CD4-positive, alpha-beta T cell (primary cell): ENCODE data around the gene CST4. TPM values are rescaled to one million over a fixed set of nuclear protein-coding genes. Genes with fewer than 3 reads are reported as not detected.

Experiments
- ATAC-seq: fragments of 200-7000 bp; cut with Tn5 transposase; one replicate; pipeline ENCODE4 v1.10.0; 2022; ENCODE audit warnings: mild to moderate bottlenecking; ENCODE audit not compliant: poor library complexity
- CTCF ChIA-PET: fragments of 350-600 bp; sonication (Branson Sonifier 250); formaldehyde crosslinking; loops from one replicate; lab custom pipeline; 2021; ENCODE audit warnings: antibody characterized with exemption, inconsistent platforms; lab: Charles Lee
- POLR2A ChIA-PET: fragments of 350-600 bp; sonication (Branson Sonifier 250); formaldehyde crosslinking; loops from one replicate; lab custom pipeline; 2021; ENCODE audit warnings: antibody characterized with exemption, inconsistent platforms; lab: Charles Lee
- DNase-seq, 14 experiments: peaks; one replicate each; pipeline ENCODE4 v3.0.0-alpha.2; 2013 to 2020; ENCODE audit warnings: mixed read lengths in 2 of 14
- H3K27ac ChIP-seq, 2 donors: one replicate each; pipeline versions ENCODE4 v1.5.1 to v1.7.0; 2013; ENCODE audit warnings: low read length in 2 of 2, low read depth in 1 of 2, mild to moderate bottlenecking in 1 of 2
- H3K27me3 ChIP-seq, 2 experiments: 1 replicate in 1 of 2; 2 replicates in 1 of 2; pipeline versions ENCODE4 v1.6.1 to v1.7.0; 2013; ENCODE audit warnings: low read length in 2 of 2, control low read depth in 1 of 2, mild to moderate bottlenecking in 1 of 2, moderate library complexity in 1 of 2; ENCODE audit not compliant: insufficient read depth in 2 of 2, control insufficient read depth in 1 of 2
- H3K36me3 ChIP-seq: one replicate; pipeline ENCODE4 v1.6.1; 2013; ENCODE audit warnings: low read length, control low read depth; ENCODE audit not compliant: insufficient read depth
- H3K4me1 ChIP-seq: one replicate; pipeline ENCODE4 v1.6.1; 2013; ENCODE audit warnings: low read length, control low read depth; ENCODE audit not compliant: insufficient read depth
- H3K4me3 ChIP-seq: one replicate; pipeline ENCODE4 v1.5.1; 2013; ENCODE audit warnings: mild to moderate bottlenecking, low read length, moderate library complexity
- H3K9me3 ChIP-seq, 2 experiments: 1 replicate in 1 of 2; 2 replicates in 1 of 2; pipeline versions ENCODE4 v1.6.1 to v1.7.0; 2013; ENCODE audit warnings: low read length in 2 of 2, mild to moderate bottlenecking in 2 of 2, control low read depth in 1 of 2, moderate library complexity in 1 of 2; ENCODE audit not compliant: control insufficient read depth in 1 of 2, insufficient read depth in 1 of 2
- H3K27ac Mint-ChIP-seq: one replicate; pipeline ENCODE4 v1.8.0; 2020; ENCODE audit warnings: mixed read lengths
- H3K27me3 Mint-ChIP-seq: one replicate; pipeline ENCODE4 v1.8.0; 2021; ENCODE audit warnings: mixed read lengths
- H3K36me3 Mint-ChIP-seq: one replicate; pipeline ENCODE4 v1.8.0; 2021; ENCODE audit warnings: low read depth, mixed read lengths
- H3K4me1 Mint-ChIP-seq: one replicate; pipeline ENCODE4 v1.8.0; 2021; ENCODE audit warnings: low read depth, mixed read lengths
- H3K4me3 Mint-ChIP-seq: one replicate; pipeline ENCODE4 v1.8.0; 2020; ENCODE audit warnings: mild to moderate bottlenecking, mixed read lengths
- H3K9me3 Mint-ChIP-seq: one replicate; pipeline ENCODE4 v1.8.0; 2020; ENCODE audit warnings: mixed read lengths
- intact Hi-C, 2 experiments: fragments of 100-400 bp; cut with DNase I in 1 of 2; cut with micrococcal nuclease in 1 of 2; formaldehyde crosslinking; loops; one replicate each; pipeline versions ENCODE4 v1.15.1 to v1.9.0; 2023 to 2025; cut with DNase I, micrococcal nuclease
- total RNA-seq, 174 experiments: library from RNA in 2 of 174; stranded (reverse) in 2 of 174; gene quantifications; one replicate each; pipeline ENCODE4 v1.2.3 and lab custom pipeline; 2021 to 2026
- TF ChIP-seq, protein P1 (sequence below): fragments of 200-600 bp; IDR thresholded peaks from one replicate; pipeline ENCODE4 v1.8.0; 2022; ENCODE audit warnings: antibody characterized with exemption, mild to moderate bottlenecking

The CST4 gene
- total RNA-seq, 2 experiments from 2014 or later: not detected

DNA sequence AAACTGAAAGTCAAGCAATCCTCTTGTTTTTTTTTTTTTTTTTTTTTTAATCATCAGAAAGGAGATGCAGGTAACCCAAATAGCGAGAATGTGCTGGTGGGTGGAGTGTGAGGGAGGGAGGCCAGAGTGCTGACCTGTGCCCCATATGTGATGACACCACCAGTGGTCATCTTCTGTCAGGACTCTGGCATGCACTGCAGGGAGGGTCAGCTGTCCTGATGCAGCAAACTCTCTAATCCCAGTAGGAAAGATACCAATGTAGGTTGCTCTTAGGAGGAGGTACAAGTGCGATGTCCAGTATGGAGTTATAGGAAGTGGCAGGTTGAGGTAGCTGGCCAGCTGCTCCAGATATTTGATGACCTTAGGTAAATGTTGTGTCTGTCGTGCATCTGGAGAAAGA is 2.8 kb upstream of the CST4 start:
- Histone ChIP-seq H3K27me3 (no peaks in the 10 kb centered on the region), H3K4me3 (no peak overlapping the region), H3K4me1 (no peaks in the 10 kb centered on the region), H3K36me3 (no peaks in the 10 kb centered on the region), H3K9me3 (no peaks in the 10 kb centered on the region), H3K27ac (no peak overlapping the region)
- ATAC-seq (no peak), DNase-seq (no peak)
- Mint-ChIP-seq H3K27me3 (peaks cover 16% of the 10 kb centered on the region), H3K36me3 (no peaks in the 10 kb centered on the region), H3K27ac (no peak overlapping the region), H3K9me3 (no peaks in the 10 kb centered on the region), H3K4me1 (no peaks in the 10 kb centered on the region), H3K4me3 (no peak overlapping the region)
- TF ChIP-seq, protein P1, sequence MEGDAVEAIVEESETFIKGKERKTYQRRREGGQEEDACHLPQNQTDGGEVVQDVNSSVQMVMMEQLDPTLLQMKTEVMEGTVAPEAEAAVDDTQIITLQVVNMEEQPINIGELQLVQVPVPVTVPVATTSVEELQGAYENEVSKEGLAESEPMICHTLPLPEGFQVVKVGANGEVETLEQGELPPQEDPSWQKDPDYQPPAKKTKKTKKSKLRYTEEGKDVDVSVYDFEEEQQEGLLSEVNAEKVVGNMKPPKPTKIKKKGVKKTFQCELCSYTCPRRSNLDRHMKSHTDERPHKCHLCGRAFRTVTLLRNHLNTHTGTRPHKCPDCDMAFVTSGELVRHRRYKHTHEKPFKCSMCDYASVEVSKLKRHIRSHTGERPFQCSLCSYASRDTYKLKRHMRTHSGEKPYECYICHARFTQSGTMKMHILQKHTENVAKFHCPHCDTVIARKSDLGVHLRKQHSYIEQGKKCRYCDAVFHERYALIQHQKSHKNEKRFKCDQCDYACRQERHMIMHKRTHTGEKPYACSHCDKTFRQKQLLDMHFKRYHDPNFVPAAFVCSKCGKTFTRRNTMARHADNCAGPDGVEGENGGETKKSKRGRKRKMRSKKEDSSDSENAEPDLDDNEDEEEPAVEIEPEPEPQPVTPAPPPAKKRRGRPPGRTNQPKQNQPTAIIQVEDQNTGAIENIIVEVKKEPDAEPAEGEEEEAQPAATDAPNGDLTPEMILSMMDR: no peak
- ChIA-PET POLR2A (no interaction called here), CTCF (no interaction called here)
- intact Hi-C loops: no loop called here

DNA sequence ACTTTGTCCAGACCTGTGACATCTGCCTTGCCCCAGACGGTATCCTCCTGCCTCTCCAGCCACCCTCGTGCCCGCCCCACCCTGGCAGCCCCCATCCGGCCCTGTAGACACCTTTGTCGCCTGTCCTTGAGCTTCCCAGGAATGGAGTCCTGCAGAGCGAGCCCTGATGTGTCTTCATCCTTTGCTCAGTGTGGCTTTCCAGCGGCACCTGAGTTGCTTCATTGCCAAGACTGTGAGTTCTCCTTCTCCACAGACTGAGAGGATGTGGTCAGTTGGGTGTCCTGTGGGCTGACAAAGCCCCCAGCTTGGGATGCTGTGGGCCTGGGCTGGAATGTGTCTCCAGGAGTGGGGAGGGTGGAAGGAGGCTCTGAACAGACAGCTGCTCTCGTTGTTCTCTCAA is 1.7 kb upstream of the CST4 start:
- ATAC-seq (no peak), DNase-seq (no peak)
- Mint-ChIP-seq H3K4me3 (no peak overlapping the region), H3K4me1 (no peaks in the 10 kb centered on the region), H3K27me3 (peaks cover 8% of the 10 kb centered on the region), H3K9me3 (no peaks in the 10 kb centered on the region), H3K27ac (no peak overlapping the region), H3K36me3 (no peaks in the 10 kb centered on the region)
- intact Hi-C loops: no loop called here
- TF ChIP-seq, protein P1: no peak
- H3K27me3 ChIP-seq: no peaks in the 10 kb centered on the region
- H3K4me1 ChIP-seq: no peaks in the 10 kb centered on the region
- H3K9me3 ChIP-seq: no peaks in the 10 kb centered on the region
- ChIA-PET CTCF (no interaction called here), POLR2A (no interaction called here)
- H3K4me3 ChIP-seq: no peak overlapping the region
- H3K27ac ChIP-seq: no peak overlapping the region
- H3K36me3 ChIP-seq: no peaks in the 10 kb centered on the region

DNA sequence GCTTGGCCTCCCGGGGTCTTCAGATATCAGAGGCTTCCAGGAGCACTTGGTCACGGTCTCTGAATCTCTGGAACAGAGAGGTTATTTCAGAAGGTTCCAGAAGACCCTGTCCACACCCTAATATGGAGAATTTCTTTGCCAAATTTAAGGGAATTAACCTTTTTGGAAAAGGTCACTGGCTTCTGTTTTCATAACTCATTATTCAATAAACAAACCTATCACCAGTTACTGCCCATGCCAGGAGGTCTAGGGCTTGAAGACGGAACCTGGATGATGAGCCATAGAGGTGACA is 507 bp upstream of the CST4 start:
- H3K27ac Mint-ChIP-seq: no peak overlapping the region
- H3K27me3 ChIP-seq: no peaks in the 10 kb centered on the region
- POLR2A ChIA-PET: no interaction called here

More for the DNA sequence above, 507 bp upstream of the CST4 start:
- Mint-ChIP-seq H3K9me3 (no peaks in the 10 kb centered on the region), H3K4me1 (no peaks in the 10 kb centered on the region), H3K36me3 (no peaks in the 10 kb centered on the region), H3K4me3 (no peak overlapping the region), H3K27me3 (peaks cover 6% of the 10 kb centered on the region)
- DNase-seq: no peak
- intact Hi-C loops: no loop called here
- CTCF ChIA-PET: no interaction called here
- Histone ChIP-seq H3K9me3 (no peaks in the 10 kb centered on the region), H3K4me1 (no peaks in the 10 kb centered on the region), H3K36me3 (no peaks in the 10 kb centered on the region), H3K27ac (no peak overlapping the region), H3K4me3 (no peak overlapping the region)
- ATAC-seq: no peak
- TF ChIP-seq, protein P1: no peak
